PC-3 (cell line): Measurements from ENCODE around the gene PDS5B. TPM values are rescaled to one million over a fixed set of nuclear protein-coding genes. Genes with fewer than 3 reads are reported as not detected.

ENCODE experiments used
- ATAC-seq: fragments of 200-7000 bp; cut with Tn5 transposase; 2 replicates; pipeline ENCODE4 v1.9.1; 2020; ENCODE audit warnings: mild to moderate bottlenecking, moderate library complexity
- BruUV-seq: library from RNA; stranded (reverse); fragments of 400-500 nt; replicated peaks from 2 replicates; lab custom pipeline; 2021; lab: Mats Ljungman, UMichigan
- CTCF ChIA-PET: fragments of 300-600 bp; sonication (Branson Sonifier 250); formaldehyde crosslinking; loops from one replicate; lab custom pipeline; 2022; ENCODE audit warnings: antibody characterized with exemption; lab: Charles Lee
- POLR2A ChIA-PET: fragments of 300-600 bp; sonication (Branson Sonifier 250); formaldehyde crosslinking; loops from one replicate; lab custom pipeline; 2022; ENCODE audit warnings: antibody characterized with exemption; ENCODE audit not compliant: unreplicated experiment; lab: Charles Lee
- DNase-seq: peaks from one replicate; pipeline ENCODE4 v3.0.0-alpha.2; 2015
- H2AFZ ChIP-seq: fragments of 300-600 bp; sonication (generic); 2 replicates; pipeline ENCODE4 v1.6.0; 2016; ENCODE audit warnings: antibody characterized with exemption, low read length
- H3F3A ChIP-seq: fragments of 300-600 bp; sonication (generic); one replicate; pipeline ENCODE4 v1.6.0; 2017; ENCODE audit warnings: antibody characterized with exemption, low read length, control low read depth, mild to moderate bottlenecking; ENCODE audit not compliant: unreplicated experiment
- H3K27ac ChIP-seq: fragments of 300-600 bp; sonication (generic); 2 replicates; pipeline ENCODE4 v1.5.1; 2016; ENCODE audit warnings: mild to moderate bottlenecking, low read length
- H3K27me3 ChIP-seq: fragments of 300-600 bp; sonication (generic); 2 replicates; pipeline ENCODE4 v1.6.1; 2016; ENCODE audit warnings: low read length, mixed read lengths
- H3K36me3 ChIP-seq: fragments of 300-600 bp; sonication (generic); 2 replicates; pipeline ENCODE4 v1.6.1; 2016; ENCODE audit warnings: low read depth, mixed run types, low read length, mixed read lengths
- H3K4me1 ChIP-seq: fragments of 300-600 bp; sonication (generic); 2 replicates; pipeline ENCODE4 v1.5.1; 2016; ENCODE audit warnings: low read length; ENCODE audit not compliant: insufficient read depth
- H3K4me2 ChIP-seq: fragments of 300-600 bp; sonication (generic); 2 replicates; pipeline ENCODE4 v1.6.0; 2016; ENCODE audit warnings: low read length
- H3K4me3 ChIP-seq: fragments of 300-600 bp; sonication (generic); 2 replicates; pipeline ENCODE4 v1.5.1; 2016; ENCODE audit warnings: mild to moderate bottlenecking, low read length, mixed read lengths
- H3K79me2 ChIP-seq: fragments of 300-600 bp; sonication (generic); 2 replicates; pipeline ENCODE4 v1.6.1; 2017; ENCODE audit warnings: low read length, mixed read lengths
- H3K9ac ChIP-seq: fragments of 300-600 bp; sonication (generic); 2 replicates; pipeline ENCODE4 v1.6.0; 2016; ENCODE audit warnings: mild to moderate bottlenecking, low read length
- H3K9me2 ChIP-seq: fragments of 300-600 bp; sonication (generic); replicated peaks from 2 replicates; pipeline ENCODE4 v1.6.1; 2016; ENCODE audit warnings: mixed run types, low read length, mixed read lengths
- H3K9me3 ChIP-seq: fragments of 300-600 bp; sonication (generic); 2 replicates; pipeline ENCODE4 v1.6.1; 2016; ENCODE audit warnings: low read length, mixed read lengths
- H4K20me1 ChIP-seq: fragments of 300-600 bp; sonication (generic); 2 replicates; pipeline ENCODE4 v1.6.1; 2016; ENCODE audit warnings: low read length, mixed read lengths
- CTCF ChIP-seq: fragments of 300-600 bp; sonication (generic); conservative IDR thresholded peaks from 2 replicates; pipeline ENCODE4 v1.5.1; 2017; ENCODE audit warnings: antibody characterized with exemption, low read depth, mild to moderate bottlenecking, low read length
- EZH2 ChIP-seq: fragments of 300-600 bp; sonication (generic); IDR thresholded peaks from one replicate; pipeline ENCODE4 v1.6.1; 2017; ENCODE audit warnings: antibody characterized with exemption, mild to moderate bottlenecking, low read length; ENCODE audit not compliant: unreplicated experiment
- EZH2phosphoT487 ChIP-seq: fragments of 300-600 bp; sonication (generic); IDR thresholded peaks from 2 replicates; pipeline ENCODE4 v1.6.1; 2018; ENCODE audit warnings: mild to moderate bottlenecking, antibody characterized with exemption, low read length, borderline replicate concordance
- intact Hi-C: fragments of 100-400 bp; cut with micrococcal nuclease; formaldehyde crosslinking; loops from 2 replicates; pipeline ENCODE4 v1.9.0; 2023
- total RNA-seq: library from RNA; depleted of rRNA; stranded (reverse); fragments of >200 nt; gene quantifications from 2 replicates; pipeline ENCODE4 v1.2.3, GENCODE V29; 2014

The PDS5B gene
- total RNA-seq, 1 experiment from 2014 or later = 20.3 TPM

- no peaks in the 10 kb centered on the region for H3K9me2 ChIP-seq
- peak overlapping the region; percentile 88 for H3K9ac ChIP-seq
- BruUV-seq = TSS peak; percentile 76
- peak overlapping the region; percentile 96 for H2AFZ ChIP-seq
- H3K4me1 ChIP-seq = peaks cover 20% of the 10 kb centered on the region; the same call in 1 of the 2 replicates
- H3K27ac ChIP-seq = peak overlapping the region; percentile 65
- H3K9me3 ChIP-seq = no peaks in the 10 kb centered on the region
- H3K79me2 ChIP-seq = peaks cover 54% of the 10 kb centered on the region
- DNase-seq (no peak), ATAC-seq (peak; percentile 60)
- H3F3A ChIP-seq = no peaks in the 10 kb centered on the region
- POLR2A ChIA-PET = no interaction called here
- no peaks in the 10 kb centered on the region for H3K27me3 ChIP-seq
- no peak for TF ChIP-seq CTCF
- TF ChIP-seq EZH2phosphoT487 = no peak
- TF ChIP-seq EZH2 = no peak
- H4K20me1 ChIP-seq = no peaks in the 10 kb centered on the region
- CTCF ChIA-PET = interaction anchor here (0.6 to 0.7 kb wide), 2 partner anchors 9 to 343 kb away, joined by 3 to 8 read pairs; no protein-coding TSS in a partner anchor
- H3K36me3 ChIP-seq = peaks cover 24% of the 10 kb centered on the region
- intact Hi-C loops = loop anchor here (5.0 kb wide), 2 partner anchors 104 to 221 kb away; partner anchors contain the start of genes BRCA2 and ZAR1L
- peak overlapping the region; percentile 85 for H3K4me3 ChIP-seq
- H3K4me2 ChIP-seq = peak overlapping the region; percentile 91
Measured at GRCh38 chr13:32538143-32538620, 48.1 kb upstream of the PDS5B start.

- Histone ChIP-seq H3K4me3 (peak within 1 kb of the TSS; percentile 85), H3F3A (no peaks in the 10 kb centered on the region), H3K9me2 (no peaks in the 10 kb centered on the region), H4K20me1 (no peaks in the 10 kb centered on the region), H2AFZ (peak within 1 kb of the TSS; percentile 96), H3K79me2 (peaks cover 48% of the 10 kb centered on the region), H3K27ac (peak within 1 kb of the TSS; percentile 65), H3K4me2 (peak within 1 kb of the TSS; percentile 91), H3K27me3 (no peaks in the 10 kb centered on the region), H3K9me3 (no peaks in the 10 kb centered on the region), H3K9ac (peak within 1 kb of the TSS; percentile 88), H3K4me1 (peaks cover 20% of the 10 kb centered on the region; the same call in 1 of the 2 replicates), H3K36me3 (peaks cover 24% of the 10 kb centered on the region)
- no TSS peak for BruUV-seq
- intact Hi-C loops = loop anchor here (5.0 kb wide), 2 partner anchors 104 to 221 kb away; partner anchors contain the start of genes BRCA2 and ZAR1L
- ATAC-seq = peak; percentile 99
- ChIA-PET CTCF (interaction anchor here (0.7 kb wide), 1 partner anchor 342 kb away, joined by 8 read pairs; no protein-coding TSS in a partner anchor), POLR2A (no interaction called here)
- TF ChIP-seq EZH2 (no peak), CTCF (peak; percentile 45; the same call in 1 of the 2 replicates), EZH2phosphoT487 (no peak)
- peak; percentile 95 for DNase-seq
Measured at GRCh38 chr13:32538621-32539246, 47.5 kb upstream of the PDS5B start, which contains the start of gene N4BP2L2. Gene N4BP2L2 (minus strand): TSS chr13:32538795. CDS start chr13:32537027, 1,768 bp downstream.

- H3K4me1 ChIP-seq = no peaks in the 10 kb centered on the region; the same call in 1 of the 2 replicates
- BruUV-seq = no TSS peak
- H3K27ac ChIP-seq = no peak overlapping the region
- intact Hi-C loops = no loop called here
- no peak overlapping the region for H2AFZ ChIP-seq
- H3F3A ChIP-seq = no peaks in the 10 kb centered on the region
- H3K4me3 ChIP-seq = no peak overlapping the region
- H3K9ac ChIP-seq = no peak overlapping the region
- no peaks in the 10 kb centered on the region for H3K36me3 ChIP-seq
- CTCF ChIA-PET = no interaction called here
- no peaks in the 10 kb centered on the region for H3K27me3 ChIP-seq
- ATAC-seq = no peak
- POLR2A ChIA-PET = no interaction called here
- no peaks in the 10 kb centered on the region for H4K20me1 ChIP-seq
- TF ChIP-seq EZH2 (no peak), EZH2phosphoT487 (no peak), CTCF (no peak)
- peaks cover 14% of the 10 kb centered on the region for H3K79me2 ChIP-seq
- H3K9me3 ChIP-seq = no peaks in the 10 kb centered on the region
- H3K9me2 ChIP-seq = no peaks in the 10 kb centered on the region
- no peak overlapping the region for H3K4me2 ChIP-seq
- no peak for DNase-seq
Measured at GRCh38 chr13:32542221-32542620, 44.0 kb upstream of the PDS5B start.
